HepG2 (cell line): ENCODE measurements around the gene PLOD2. TPM values are rescaled to one million over a fixed set of nuclear protein-coding genes. Genes with fewer than 3 reads are reported as not detected.

Experiments used
- ATAC-seq: fragments of 200-7000 bp; cut with Tn5 transposase; 3 replicates; pipeline ENCODE4 v1.9.1; 2020; ENCODE audit warnings: mild to moderate bottlenecking, moderate library complexity
- BruUV-seq: library from RNA; stranded (reverse); fragments of 400-500 nt; replicated peaks from 2 replicates; lab custom pipeline; 2021; lab: Mats Ljungman, UMichigan
- CTCF ChIA-PET: fragments of 300-600 bp; formaldehyde crosslinking; extraction: SDS; loops from one replicate; lab custom pipeline; 2021; ENCODE audit warnings: low total read pairs, inconsistent platforms, low intra/inter-chr PET ratio; lab: Yijun Ruan, JAX
- POLR2A ChIA-PET: fragments of 350-600 bp; sonication (Branson Sonifier 250); formaldehyde crosslinking; loops from one replicate; lab custom pipeline; 2020; ENCODE audit warnings: antibody characterized with exemption, inconsistent platforms; lab: Yijun Ruan, JAX
- DNase-seq: peaks from one replicate; pipeline ENCODE4 v3.0.0-alpha.2; 2015; ENCODE audit warnings: low spot score
- FAIRE-seq: peaks from 3 replicates; lab custom pipeline; 2011; peaks lifted over from hg19 to GRCh38; lab: Jason Lieb, UNC
- H2AFZ ChIP-seq: one replicate; pipeline ENCODE4 v1.6.1; 2011; ENCODE audit warnings: low read length, inconsistent platforms
- H3K27ac ChIP-seq: fragments of 300-600 bp; 3 replicates; pipeline ENCODE4 v1.8.0; 2011; ENCODE audit warnings: mixed run types, mild to moderate bottlenecking, mixed read lengths, low read length, inconsistent platforms; ENCODE audit not compliant: insufficient read depth; ENCODE audit errors: extremely low read length
- H3K27me3 ChIP-seq, 2 experiments: fragments of 200-600 bp in 1 of 2; 2 replicates in 1 of 2; 3 replicates in 1 of 2; pipeline versions ENCODE4 v1.6.0 to v1.8.0; 2011; ENCODE audit warnings: low read length in 2 of 2, mild to moderate bottlenecking in 2 of 2, moderate library complexity in 2 of 2, inconsistent platforms in 1 of 2; ENCODE audit not compliant: insufficient read depth in 2 of 2, control insufficient read depth in 1 of 2
- H3K36me3 ChIP-seq, 2 experiments: fragments of 200-600 bp in 1 of 2; replicated peaks in 1 of 2; 2 replicates in 1 of 2; 3 replicates in 1 of 2; pipeline versions ENCODE4 v1.5.1 to v1.8.0; 2011; ENCODE audit warnings: low read length in 2 of 2, inconsistent platforms in 1 of 2; ENCODE audit not compliant: insufficient read depth in 2 of 2, control insufficient read depth in 1 of 2
- H3K4me1 ChIP-seq: 2 replicates; pipeline ENCODE4 v1.5.1; 2012; ENCODE audit warnings: low read length, inconsistent platforms; ENCODE audit not compliant: insufficient read depth
- H3K4me2 ChIP-seq: 2 replicates; pipeline ENCODE4 v1.6.0; 2011; ENCODE audit warnings: low read depth, low read length, inconsistent platforms
- H3K4me3 ChIP-seq, 3 experiments: fragments of 200-600 bp in 1 of 3; sonication (generic), shearing (Covaris generic) in 1 of 3; replicated peaks in 1 of 3; 2 replicates each; pipeline ENCODE4 v1.5.1; 2011 to 2016; ENCODE audit warnings: low read length in 3 of 3, inconsistent platforms in 2 of 3, low read depth in 2 of 3, mild to moderate bottlenecking in 2 of 3, control low read depth in 1 of 3, mixed read lengths in 1 of 3; ENCODE audit not compliant: insufficient read depth in 1 of 3
- H3K79me2 ChIP-seq: one replicate; pipeline ENCODE4 v1.6.1; 2011; ENCODE audit warnings: low read length, inconsistent platforms; ENCODE audit not compliant: insufficient read depth
- H3K9ac ChIP-seq: 2 replicates; pipeline ENCODE4 v1.6.0; 2011; ENCODE audit warnings: mild to moderate bottlenecking, low read depth, low read length, inconsistent platforms; ENCODE audit not compliant: insufficient read depth
- H3K9me3 ChIP-seq: 2 replicates; pipeline ENCODE4 v1.5.1; 2012; ENCODE audit warnings: mild to moderate bottlenecking, low read length
- H4K20me1 ChIP-seq: 2 replicates; pipeline ENCODE4 v1.6.0; 2011; ENCODE audit warnings: inconsistent platforms, mild to moderate bottlenecking, low read length, moderate library complexity; ENCODE audit not compliant: insufficient read depth
- ATF3 ChIP-seq: sonication (generic); formaldehyde crosslinking; IDR thresholded peaks from 2 replicates; pipeline ENCODE4 v1.4.0; 2020; ENCODE audit warnings: missing genetic modification reagents
- CEBPB ChIP-seq: IDR thresholded peaks from 2 replicates; pipeline ENCODE4 v1.6.1; 2011; ENCODE audit warnings: low read depth, low read length, improper control_type of control experiment, borderline replicate concordance
- HOXD1 ChIP-seq: sonication (generic); formaldehyde crosslinking; IDR thresholded peaks from 2 replicates; pipeline ENCODE4 v1.5.0; 2020; ENCODE audit warnings: missing genetic modification reagents
- KDM3A ChIP-seq: IDR thresholded peaks from 2 replicates; pipeline ENCODE4 v1.6.1; 2018; ENCODE audit warnings: low read depth, missing compliant biosample characterization
- MAF1 ChIP-seq: sonication (generic); formaldehyde crosslinking; IDR thresholded peaks from 2 replicates; pipeline ENCODE4 v1.5.0; 2020; ENCODE audit warnings: missing genetic modification reagents, borderline replicate concordance
- MAX ChIP-seq: IDR thresholded peaks from 2 replicates; pipeline ENCODE4 v1.6.1; 2012; ENCODE audit warnings: inconsistent platforms
- SIN3A ChIP-seq: IDR thresholded peaks from 2 replicates; pipeline ENCODE4 v1.6.1; 2011; ENCODE audit warnings: low read depth, mild to moderate bottlenecking, control low read depth, low read length, borderline replicate concordance
- SOX13 ChIP-seq, 3 experiments: fragments of 450-650 bp in 1 of 3; sonication (generic) in 1 of 3; formaldehyde crosslinking in 1 of 3; IDR thresholded peaks in 2 of 3; conservative IDR thresholded peaks in 1 of 3; 2 replicates each; pipeline versions ENCODE4 v1.5.0 to v1.6.1; 2016 to 2020; ENCODE audit warnings: antibody characterized with exemption in 1 of 3, mild to moderate bottlenecking in 1 of 3, missing compliant biosample characterization in 1 of 3, missing genetic modification reagents in 1 of 3, moderate library complexity in 1 of 3
- SP2 ChIP-seq: sonication (generic); formaldehyde crosslinking; IDR thresholded peaks from 2 replicates; pipeline ENCODE4 v1.5.1; 2020; ENCODE audit warnings: mild to moderate bottlenecking, missing genetic modification reagents
- ZBTB20 ChIP-seq: sonication (generic); formaldehyde crosslinking; IDR thresholded peaks from 2 replicates; pipeline ENCODE4 v1.8.1; 2023; ENCODE audit warnings: missing genetic modification reagents, low read depth, mild to moderate bottlenecking, borderline replicate concordance
- ZKSCAN8 ChIP-seq: IDR thresholded peaks from 2 replicates; pipeline ENCODE4 v1.6.1; 2016; ENCODE audit warnings: borderline replicate concordance, missing genetic modification reagents, missing compliant biosample characterization
- ZNF121 ChIP-seq: sonication (generic); formaldehyde crosslinking; IDR thresholded peaks from 2 replicates; pipeline ENCODE4 v1.5.0; 2020; ENCODE audit warnings: mild to moderate bottlenecking, missing genetic modification reagents
- ZNF558 ChIP-seq: sonication (generic); formaldehyde crosslinking; IDR thresholded peaks from 2 replicates; pipeline ENCODE4 v1.9.0; 2022; ENCODE audit warnings: mild to moderate bottlenecking, missing genetic modification reagents, borderline replicate concordance
- ZNF576 ChIP-seq: sonication (generic); formaldehyde crosslinking; IDR thresholded peaks from 2 replicates; pipeline ENCODE4 v1.4.0; 2020; ENCODE audit warnings: mild to moderate bottlenecking, missing genetic modification reagents
- ZNF816 ChIP-seq: sonication (generic); formaldehyde crosslinking; IDR thresholded peaks from 2 replicates; pipeline ENCODE4 v1.8.0; 2022; ENCODE audit warnings: missing genetic modification reagents, mild to moderate bottlenecking, borderline replicate concordance
- WGBS: methylation state at CpG from one replicate; pipeline ENCODE4 v1.1.6; 2017; ENCODE audit warnings: low lambda C conversion rate; 5-methylcytosine and 5-hydroxymethylcytosine counted together
- in situ Hi-C: cut with HindIII; loops from 2 replicates; pipeline ENCODE4 v1.10.0; 2017; ENCODE audit warnings: low pct_unique_long_range_greater_than_20kb; ENCODE audit not compliant: extremely low pct_ligation_motif_present
- intact Hi-C: fragments of 100-400 bp; cut with micrococcal nuclease; formaldehyde crosslinking; loops from one replicate; pipeline ENCODE4 v1.10.0; 2022; ENCODE audit not compliant: unreplicated experiment
- polyA plus RNA-seq, 8 experiments: library from polyadenylated mRNA; depleted of rRNA in 3 of 8; stranded (reverse) in 7 of 8; unstranded in 1 of 8; fragments of >200 nt; fragmentation: Illumina TruSeq in 4 of 8; extraction: Trizol in 4 of 8; gene quantifications; 2 replicates each; pipeline versions ENCODE4 v1.2.1 to v1.2.3, GENCODE V29; 2011 to 2016; ENCODE audit warnings: low read depth in 4 of 8, missing spikeins in 1 of 8, mixed read lengths in 1 of 8; ENCODE audit not compliant: insufficient read depth in 1 of 8
- total RNA-seq, 5 experiments: library from RNA; depleted of rRNA; stranded (reverse); fragments of >200 nt; fragmentation: Illumina TruSeq; extraction: Trizol; gene quantifications; 2 replicates each; pipeline ENCODE4 v1.2.3, GENCODE V29; 2016; ENCODE audit warnings: low read depth in 1 of 5
- TF ChIP-seq, protein P1 (sequence below): sonication (generic); formaldehyde crosslinking; IDR thresholded peaks from 2 replicates; pipeline ENCODE4 v1.8.0; 2022; ENCODE audit warnings: missing genetic modification reagents, mild to moderate bottlenecking, borderline replicate concordance

Gene PLOD2
- total and polyA plus RNA-seq, 2 of the 13 experiments (the other 11 are each of a cell fraction or from before 2014, with no cell fraction given): 107 to 161 TPM

DNA sequence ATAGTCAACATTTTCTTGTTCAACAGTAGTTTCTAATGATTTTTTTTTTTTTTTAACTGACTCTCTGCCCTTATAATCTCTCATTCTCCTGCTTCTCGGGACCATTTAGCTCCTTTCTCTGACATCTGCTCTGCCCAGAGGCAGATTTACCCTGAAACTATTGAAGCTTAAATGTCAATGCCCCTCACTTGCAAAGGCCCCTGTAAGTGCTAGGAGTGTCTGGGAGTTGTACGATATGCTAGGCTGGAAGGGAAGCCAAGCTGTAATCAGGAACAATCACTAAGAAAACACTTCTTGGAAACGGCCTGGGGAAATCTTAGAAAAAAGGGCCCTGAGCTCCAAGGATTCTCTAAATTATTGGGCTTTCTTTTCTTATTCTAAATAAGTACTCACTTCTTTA is 5.8 kb upstream of the PLOD2 start:
- no peak overlapping the region for H2AFZ ChIP-seq
- intact Hi-C loops: no loop called here
- 78% methylated on average over 3 of the region's 3 CpGs for WGBS
- POLR2A ChIA-PET: no interaction called here
- peaks cover 51% of the 10 kb centered on the region for H3K4me1 ChIP-seq
- H3K27me3 ChIP-seq: no peaks in the 10 kb centered on the region
- H4K20me1 ChIP-seq: no peaks in the 10 kb centered on the region
- no peak overlapping the region for H3K9ac ChIP-seq
- no peak overlapping the region for H3K27ac ChIP-seq
- H3K4me2 ChIP-seq: no peak overlapping the region
- CTCF ChIA-PET: no interaction called here
- no peak for DNase-seq
- TF ChIP-seq ZNF816 (CRISPR knock-in tag) (no peak), KDM3A (CRISPR knock-in tag) (no peak), SP2 (no peak), MAX (no peak), ATF3 (CRISPR knock-in tag) (no peak), MAF1 (CRISPR knock-in tag) (no peak), SOX13 (IDR thresholded peaks at IDR 0.05) (no peak), SOX13 (CRISPR knock-in tag; conservative IDR thresholded peaks at IDR 0.05 in 1 of 2, IDR thresholded peaks at IDR 0.05 in 1 of 2) (no peak), ZNF558 (CRISPR knock-in tag) (no peak), SIN3A (no peak), ZNF576 (CRISPR knock-in tag) (no peak), ZNF121 (CRISPR knock-in tag) (no peak), HOXD1 (CRISPR knock-in tag) (no peak), ZKSCAN8 (CRISPR knock-in tag) (no peak), CEBPB (no peak), ZBTB20 (CRISPR knock-in tag) (no peak)
- TF ChIP-seq, protein P1, sequence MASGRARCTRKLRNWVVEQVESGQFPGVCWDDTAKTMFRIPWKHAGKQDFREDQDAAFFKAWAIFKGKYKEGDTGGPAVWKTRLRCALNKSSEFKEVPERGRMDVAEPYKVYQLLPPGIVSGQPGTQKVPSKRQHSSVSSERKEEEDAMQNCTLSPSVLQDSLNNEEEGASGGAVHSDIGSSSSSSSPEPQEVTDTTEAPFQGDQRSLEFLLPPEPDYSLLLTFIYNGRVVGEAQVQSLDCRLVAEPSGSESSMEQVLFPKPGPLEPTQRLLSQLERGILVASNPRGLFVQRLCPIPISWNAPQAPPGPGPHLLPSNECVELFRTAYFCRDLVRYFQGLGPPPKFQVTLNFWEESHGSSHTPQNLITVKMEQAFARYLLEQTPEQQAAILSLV (CRISPR knock-in tag): no peak
- TF ChIP-seq, all 625 proteins: peak for 0
- Histone ChIP-seq H3K79me2 (no peaks in the 10 kb centered on the region), H3K9me3 (no peaks in the 10 kb centered on the region), H3K4me3 (no peak overlapping the region), H3K36me3 (no peaks in the 10 kb centered on the region)
- no TSS peak for BruUV-seq
- FAIRE-seq: no peak
- in situ Hi-C loops: loop anchor here (10.0 kb wide), 1 partner anchor 102 kb away; no protein-coding TSS in a partner anchor
- no peak for ATAC-seq
